GM19351 (cell line): Measurements from ENCODE around the gene PABPN1L.
"Not testable (repeated sequence)": the region's sequence is repeated elsewhere in the genome, so short reads cannot be mapped to it uniquely, and the experiment has no call there.

ENCODE experiments used
- ATAC-seq: cut with Tn5 transposase; IDR thresholded peaks from one replicate; pipeline ENCODE4 v1.9.1; 2021; ENCODE audit warnings: mild to moderate bottlenecking, moderate library complexity; ENCODE audit not compliant: unreplicated experiment

Gene PABPN1L

DNA sequence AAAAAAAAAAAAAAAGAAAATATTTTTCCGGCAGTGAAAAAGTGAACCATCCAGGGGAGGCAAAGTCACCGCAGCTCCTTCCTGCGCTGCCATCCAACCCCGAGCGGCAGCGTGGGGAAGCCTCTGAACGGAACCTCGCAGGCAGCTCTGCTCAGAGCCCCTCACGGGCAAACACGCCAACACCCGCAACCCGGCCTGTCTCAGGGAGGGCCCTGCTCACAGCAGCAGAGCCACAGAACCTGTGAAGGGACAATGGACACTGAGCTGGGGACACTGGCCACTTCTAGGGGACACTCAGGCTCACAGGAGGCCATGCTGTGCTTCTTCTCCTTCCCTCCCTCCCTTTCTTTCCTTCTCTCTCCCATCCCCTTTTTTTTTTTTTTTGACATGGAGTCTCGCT, 33.4 kb downstream of the PABPN1L start:
- no peak for ATAC-seq

DNA sequence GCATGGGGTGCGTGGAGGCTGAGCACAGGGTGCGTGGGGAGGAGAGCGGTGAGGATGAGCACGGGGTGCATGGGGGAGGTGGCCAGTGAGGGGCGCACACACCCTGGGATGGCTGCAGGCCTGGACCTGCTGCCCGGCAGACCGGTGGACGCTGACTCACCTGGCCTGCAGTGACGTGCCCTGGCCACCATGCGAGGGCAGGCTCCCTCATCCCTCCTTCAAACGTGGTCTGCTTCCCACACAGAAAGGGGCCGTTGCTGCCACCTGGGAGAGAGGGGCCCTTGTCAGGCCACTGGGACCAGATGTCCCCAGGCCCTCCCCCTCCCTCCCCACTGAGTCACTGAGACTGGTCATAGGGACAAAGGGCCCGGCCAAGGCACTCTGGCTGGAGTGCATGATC, 34.6 kb downstream of the PABPN1L start:
- no peak for ATAC-seq

DNA sequence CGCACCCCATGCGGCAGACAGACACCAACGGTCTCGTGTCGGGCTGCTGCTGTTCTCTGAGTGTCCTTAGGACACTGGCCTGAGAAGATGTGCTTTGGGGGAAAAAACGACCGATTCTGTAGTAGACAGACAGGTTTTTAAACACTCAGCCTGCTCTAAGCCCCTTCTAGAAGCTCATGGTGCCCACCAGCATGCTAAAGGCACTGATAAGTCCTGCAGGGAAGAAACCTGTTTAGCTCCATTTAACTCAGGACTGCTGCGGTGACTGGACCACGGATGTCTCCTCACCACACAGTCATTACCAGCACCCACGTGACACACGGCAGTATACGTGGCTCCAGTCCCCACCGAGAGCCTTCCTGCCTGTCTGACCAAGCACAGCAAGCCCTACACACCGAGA, 35.7 kb downstream of the PABPN1L start:
- ATAC-seq = no peak

DNA sequence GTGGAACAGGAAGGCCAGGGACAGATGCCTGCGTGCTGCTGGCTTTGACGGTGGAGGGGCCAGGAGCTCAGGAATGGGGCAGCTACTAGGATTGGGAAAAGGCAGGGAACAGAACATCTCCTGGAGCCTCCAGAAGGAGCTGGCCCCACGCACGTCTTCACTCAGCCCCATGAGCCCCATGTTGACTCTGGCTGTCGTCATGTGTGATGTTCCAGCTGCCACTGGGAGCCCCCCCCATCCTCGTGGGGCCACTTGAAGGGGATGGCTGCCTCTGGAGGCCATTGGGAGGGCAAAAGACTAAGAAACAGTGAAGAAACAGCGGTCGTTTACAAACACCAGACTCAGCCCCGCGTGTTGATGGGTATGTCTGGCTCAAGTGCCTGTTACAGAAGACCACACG, 36.2 kb downstream of the PABPN1L start:
- no peak for ATAC-seq

DNA sequence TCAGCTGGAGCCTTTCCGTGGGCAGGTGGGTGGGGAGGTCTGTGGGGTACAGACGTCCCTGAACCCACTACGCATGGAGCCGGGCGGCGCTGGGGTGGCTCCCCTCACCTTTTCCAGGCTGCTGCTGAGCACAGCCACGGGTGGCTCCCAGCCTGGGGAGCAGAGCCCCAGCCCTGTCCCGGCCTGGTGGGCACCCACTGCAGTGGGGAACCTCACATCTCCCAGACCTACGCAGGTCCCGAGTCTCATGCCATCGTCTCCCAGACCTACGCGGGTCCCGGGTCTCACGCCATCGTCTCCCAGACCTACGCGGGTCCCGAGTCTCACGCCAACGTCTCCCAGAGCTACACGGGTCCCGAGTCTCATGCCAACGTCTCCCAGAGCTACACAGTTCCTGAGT, 37.7 kb downstream of the PABPN1L start:
- ATAC-seq = no peak

DNA sequence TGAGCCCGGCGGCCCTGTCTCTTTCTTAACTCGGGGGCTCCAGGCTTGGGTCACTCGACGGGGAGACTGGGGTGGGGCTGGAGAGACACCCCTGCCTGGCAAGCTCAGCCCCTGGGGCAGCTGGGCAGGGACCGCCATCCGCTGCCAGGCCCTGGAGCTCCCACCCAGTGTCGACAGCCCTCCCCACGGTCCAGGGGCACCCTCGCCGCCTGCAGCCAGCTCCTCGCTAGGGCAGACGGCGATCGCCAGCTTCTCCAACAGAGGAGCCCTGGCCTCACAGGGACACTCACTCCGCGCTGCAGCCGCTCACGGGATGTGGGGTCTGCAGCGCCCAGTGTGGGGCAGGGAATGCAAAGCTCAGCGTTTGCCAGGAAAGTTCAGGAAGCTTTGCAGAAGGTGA, 38.7 kb downstream of the PABPN1L start:
- ATAC-seq = no peak

DNA sequence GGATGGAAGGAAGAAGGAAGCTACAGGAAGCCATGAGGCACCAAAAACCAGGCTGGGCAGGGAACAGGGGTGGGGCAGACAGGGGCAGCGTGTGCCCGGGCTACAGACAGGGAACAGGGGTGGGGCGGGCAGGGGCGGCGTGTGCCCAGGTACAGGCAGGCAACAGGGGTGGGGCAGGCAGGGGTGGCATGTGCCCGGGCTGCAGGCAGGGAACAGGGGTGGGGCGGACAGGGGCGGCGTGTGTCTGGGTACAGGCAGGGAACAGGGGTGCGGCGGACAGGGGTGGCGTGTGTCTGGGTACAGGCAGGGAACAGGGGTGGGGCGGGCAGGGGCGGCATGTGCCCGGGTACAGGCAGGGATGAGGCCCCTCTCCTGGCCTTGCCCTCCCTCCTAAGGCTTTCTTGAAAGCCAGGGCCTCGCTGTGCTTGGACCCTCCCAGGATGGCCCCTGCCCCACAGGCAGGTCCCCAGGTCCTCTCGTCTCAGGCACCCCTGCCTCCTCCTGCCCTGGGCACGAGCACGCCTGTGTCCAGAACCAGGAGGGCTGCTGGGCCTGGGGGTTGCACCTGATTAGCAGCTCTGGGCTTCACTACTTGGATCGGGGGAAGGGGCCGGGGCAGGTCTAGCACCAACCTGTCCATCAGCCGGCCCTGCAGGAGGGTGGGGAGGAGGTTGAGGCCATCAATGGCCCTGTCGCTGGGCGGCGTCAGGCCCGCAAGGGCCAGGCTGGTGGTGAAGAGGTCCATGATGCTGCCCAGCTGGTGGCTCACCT, 40.2 kb downstream of the PABPN1L start:
- ATAC-seq = no peak

DNA sequence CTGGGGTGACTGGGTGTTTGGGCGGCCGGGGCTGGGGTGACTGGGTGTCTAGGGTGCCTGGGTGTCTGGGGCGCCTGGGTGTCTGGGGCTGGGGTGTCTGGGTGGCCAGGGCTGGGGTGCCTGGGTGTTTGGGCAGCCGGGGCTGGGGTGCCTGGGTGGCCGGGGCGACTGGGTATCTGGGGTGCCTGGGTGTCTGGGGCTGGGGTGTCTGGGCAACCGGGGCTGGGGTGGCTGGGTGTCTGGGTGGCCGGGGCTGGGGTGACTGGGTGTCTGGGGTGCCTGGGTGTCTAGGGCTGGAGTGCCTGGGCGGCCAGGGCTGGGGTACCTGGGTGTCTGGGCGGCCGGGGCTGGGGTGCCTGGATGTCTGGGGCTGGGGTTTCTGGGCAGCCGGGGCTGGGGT, 41.3 kb downstream of the PABPN1L start:
- ATAC-seq = no peak

DNA sequence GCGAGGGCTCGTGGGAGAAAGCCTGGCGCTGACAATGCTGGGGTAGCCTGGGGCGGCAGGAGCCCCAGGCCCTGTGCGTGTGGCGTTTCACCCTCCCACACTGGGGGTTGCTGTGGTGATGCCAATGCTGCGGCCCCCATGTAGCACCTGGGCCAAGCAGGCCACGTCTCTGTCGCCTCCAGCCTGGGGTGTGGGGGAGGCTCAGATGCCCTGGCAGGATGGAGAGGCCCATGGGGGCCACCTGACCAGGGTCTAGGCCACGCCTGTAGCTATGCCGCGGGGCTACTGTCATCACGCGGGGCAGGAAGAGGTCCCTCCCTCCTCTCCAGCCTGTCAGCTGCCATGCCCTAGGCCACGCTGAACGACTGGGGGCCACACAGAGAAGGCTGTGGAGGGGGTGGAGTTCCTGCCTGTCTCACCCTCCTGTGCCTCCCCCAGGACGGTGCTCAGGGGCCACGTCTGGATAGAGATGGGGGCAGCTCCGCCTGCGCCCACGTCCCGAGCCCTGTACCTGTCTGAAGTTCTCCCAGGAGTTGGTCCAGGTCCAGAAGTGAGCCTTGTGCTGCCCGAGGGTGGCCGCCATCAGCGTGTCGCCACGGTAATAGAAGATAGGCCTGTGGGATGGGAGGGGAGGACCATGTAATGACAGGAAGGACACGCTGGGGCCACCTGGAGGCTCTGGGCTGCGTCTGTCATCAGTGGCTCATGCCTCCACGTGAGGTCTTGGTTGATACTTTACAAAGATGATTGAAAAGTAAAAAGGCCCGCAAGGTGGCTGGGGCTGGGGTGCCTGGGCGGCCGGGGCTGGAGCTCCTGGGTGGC, 42.0 kb downstream of the PABPN1L start:
- no peak for ATAC-seq

DNA sequence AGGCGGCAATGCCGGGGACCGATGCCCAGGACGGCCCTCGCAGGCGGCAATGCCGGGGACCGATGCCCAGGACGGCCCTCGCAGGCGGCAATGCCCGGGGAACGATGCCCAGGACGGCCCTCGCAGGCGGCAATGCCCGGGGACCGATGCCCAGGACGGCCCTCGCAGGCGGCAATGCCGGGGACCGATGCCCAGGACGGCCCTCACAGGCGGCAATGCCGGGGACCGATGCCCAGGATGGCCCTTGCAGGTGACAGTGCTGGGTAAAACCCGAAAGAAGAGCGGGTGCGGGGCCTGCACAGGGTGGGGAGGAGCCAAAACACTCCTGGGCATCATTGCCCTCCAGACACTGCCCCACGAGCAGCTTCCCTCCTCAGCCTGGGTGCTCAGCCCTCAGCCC, 42.8 kb downstream of the PABPN1L start:
- ATAC-seq = not testable (repeated sequence)

DNA sequence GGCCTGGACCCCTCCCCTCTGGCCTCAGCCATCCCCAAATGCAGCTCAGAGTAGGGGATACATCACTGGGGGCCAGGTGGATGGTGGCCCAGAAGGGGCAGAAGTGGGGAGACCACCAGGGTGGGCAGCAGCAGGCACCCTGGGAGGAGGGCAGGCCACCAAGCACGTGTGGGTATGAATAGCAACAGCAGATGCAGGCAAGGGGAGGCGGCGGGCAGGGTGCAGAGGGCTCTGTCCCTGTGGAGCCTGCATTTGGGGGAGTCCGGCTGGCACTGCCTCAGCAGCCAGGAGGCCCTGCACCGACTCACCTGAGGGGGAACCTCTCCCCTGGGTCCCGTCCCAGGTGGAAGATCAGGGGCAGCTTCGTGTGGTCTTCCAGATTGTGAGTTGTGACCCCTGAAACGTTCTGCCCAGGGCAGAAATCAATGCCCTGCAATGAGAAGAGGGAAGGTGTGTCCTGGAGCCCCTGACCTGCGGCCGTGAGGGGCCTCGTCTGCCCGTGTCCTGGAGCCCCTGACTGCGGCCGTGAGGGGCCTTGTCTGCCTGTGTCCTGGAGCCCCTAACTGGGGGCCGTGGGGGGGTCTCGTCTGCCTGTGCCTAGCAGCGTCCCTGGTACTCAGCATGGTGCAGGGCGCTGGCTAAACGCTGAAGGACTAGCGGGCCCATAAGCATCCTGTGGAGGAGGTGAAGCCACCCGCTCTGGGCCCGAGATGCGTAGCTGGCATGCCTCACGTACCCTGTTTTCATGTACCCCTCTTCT, 44.0 kb downstream of the PABPN1L start:
- no peak for ATAC-seq

DNA sequence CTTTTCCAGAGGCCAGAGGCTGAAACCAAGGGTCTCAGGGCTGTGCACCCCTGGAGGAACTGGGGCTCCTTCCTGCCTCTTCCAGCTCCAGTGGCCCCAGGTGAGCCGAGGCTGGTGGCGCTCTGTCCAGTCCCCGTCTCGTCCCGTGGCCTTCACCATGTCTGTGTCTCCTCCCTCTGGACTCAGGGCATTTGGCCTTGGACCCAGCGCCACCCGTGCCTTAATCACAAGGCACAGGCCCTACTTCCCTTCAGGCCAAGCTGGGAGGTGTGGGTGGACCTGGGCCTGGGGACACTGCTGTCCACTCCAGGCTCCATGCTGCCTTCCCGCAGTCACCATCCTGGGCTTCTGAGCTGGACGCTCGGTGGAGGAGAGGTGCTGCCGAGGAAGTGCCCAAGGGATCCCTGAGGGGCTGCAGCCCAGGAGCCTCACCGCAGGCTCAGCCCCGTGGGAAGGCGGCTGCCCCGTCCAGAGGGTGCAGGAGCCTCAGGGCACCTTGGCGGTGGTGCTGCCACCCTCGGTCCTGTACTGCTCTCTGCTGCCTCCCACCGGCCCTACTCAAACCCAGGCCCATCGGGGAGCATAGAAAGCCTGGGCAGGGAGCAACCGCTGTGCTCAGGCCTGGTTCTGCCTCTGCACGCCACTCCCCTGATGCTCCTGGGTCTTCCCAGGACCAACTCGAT, 45.2 kb downstream of the PABPN1L start:
- ATAC-seq = no peak

DNA sequence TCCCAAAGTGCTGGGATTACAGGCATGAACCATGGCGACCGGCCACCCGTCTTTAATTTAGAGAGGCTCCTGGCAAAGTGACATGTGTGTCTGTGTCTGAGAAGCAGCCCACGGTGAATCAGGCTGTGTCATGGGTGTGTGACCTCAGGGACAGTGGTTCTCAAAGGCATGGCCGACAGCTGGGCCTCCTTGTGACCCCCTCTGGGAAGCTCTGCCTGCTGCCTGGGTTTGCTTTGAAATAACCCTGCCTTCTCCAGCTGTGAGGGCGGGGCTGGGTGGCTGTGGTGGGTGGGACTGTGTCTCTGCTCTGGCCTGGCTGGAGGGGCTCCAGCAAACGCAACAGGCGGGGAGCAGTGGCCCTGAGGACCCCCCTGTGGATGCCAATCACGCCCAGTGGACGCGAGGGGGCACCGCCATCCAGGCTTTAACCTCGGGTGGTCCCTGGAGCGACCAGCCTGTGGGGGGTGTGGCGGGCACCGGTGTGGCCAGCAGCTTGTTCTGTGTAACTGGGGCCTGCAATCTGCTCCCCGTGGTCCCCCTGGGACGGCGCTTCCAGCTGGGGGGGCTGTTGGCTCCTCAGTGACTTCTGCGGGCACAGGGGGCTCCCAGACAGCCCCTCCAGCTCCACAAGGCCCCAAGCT, 46.0 kb downstream of the PABPN1L start:
- no peak for ATAC-seq

DNA sequence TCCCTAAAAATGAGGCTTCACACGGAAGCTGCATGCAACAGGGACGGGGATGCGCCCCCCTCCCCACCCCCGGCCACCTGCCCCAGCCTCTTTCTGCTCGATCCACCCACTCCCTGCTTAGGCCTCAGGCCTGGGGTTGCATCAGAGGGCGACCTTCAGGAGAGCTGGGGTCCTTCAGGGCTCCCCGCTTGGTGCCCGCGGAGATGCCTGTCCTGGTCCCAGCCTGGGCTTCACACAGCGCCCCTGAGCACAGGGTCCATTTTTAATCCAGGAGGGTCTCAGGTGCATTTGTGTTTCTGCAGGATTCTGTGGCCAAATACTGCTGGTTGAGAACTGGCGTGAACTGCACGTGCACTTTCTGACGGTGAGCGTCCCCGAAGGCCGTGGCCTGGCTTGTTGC, 47.3 kb downstream of the PABPN1L start:
- ATAC-seq = no peak

DNA sequence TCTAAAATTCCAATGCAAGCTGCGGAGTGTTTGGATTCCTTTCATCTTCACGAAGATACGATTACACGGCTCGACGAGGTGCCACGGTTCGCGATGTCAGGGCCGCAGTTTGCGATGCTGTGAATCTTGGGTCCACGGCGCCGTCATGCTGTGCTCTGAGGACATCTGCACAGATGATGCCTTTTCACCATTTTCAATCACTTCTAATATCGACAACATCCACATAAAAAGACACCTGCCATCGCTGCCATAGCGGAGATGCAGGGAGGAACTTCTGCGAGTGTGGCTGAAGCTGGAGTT, 47.9 kb downstream of the PABPN1L start:
- ATAC-seq = no peak

DNA sequence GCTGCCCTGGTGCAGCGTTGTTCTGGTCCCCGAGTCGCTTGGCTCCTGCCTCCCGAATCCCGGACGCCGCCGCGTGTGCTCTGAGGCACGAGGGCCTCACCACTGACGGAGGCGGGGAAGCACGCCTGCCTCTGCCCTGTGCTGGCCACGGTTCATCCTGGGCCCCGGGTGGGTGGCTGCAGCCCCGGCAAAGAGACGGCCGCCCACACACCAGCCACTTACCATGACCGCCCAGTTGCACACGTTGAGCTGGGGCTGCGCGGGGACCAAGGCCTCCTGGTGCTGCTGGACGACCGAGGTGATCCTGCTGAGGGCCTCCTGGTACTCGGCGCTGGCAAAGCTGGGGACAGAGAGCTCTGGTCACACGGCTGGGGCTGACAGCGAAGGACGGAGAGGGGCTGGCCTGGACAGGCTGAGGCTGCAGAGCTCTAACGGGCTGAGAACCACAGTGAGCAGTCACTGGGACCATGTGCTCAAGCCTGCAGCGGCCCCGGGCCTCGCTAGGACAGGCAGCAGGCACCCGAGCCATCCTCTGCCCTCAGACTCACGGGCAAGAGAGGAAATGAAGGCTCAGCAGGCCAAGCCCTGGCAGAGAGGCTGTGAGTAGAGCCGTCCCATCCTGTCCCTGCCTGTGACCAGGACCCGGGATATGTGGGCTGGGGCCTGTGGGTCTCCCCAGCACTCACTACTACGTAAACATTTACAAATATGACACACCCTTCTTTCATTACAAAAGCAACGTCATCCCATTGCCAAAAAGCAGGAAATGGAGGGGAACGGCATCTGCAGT, 48.5 kb downstream of the PABPN1L start:
- ATAC-seq = no peak

DNA sequence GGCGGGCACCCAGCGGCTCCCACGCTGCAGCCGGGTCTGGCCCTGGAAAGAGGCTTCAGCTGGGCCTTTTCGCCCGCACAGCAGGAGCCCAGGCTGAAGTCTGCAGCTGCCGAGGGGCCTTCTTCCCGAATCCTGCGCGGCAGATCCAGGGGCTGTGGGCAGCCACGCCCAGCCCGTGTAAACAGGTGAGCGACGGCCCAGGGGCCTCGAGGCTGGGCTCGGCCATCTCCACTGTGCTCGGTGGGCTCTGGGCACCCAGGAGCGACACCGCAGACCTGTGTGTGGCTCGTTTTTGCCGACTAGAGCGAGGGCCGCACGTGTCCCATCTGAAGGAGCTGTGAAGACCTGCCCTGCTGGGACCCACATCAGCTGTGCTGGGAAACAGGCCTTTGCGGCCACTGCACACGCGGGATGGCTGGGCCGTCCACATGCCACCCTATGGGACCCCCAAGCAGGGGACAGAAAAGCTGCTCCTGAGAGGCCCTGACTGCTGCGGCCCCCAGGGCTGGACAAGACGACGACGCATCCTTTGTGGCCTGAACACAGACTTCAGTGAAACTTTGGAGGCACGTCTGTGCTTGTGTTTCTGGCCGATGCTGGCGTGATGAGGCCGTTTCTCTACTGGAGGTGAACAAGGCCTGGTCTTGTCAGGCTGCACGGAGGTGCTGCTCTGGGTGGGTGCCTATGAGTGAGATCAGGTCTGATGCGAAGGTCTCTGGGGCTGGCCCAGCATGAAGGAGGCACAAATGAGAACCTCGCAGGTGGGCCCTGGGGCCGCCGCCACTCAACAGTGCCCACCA, 49.5 kb downstream of the PABPN1L start:
- no peak for ATAC-seq

DNA sequence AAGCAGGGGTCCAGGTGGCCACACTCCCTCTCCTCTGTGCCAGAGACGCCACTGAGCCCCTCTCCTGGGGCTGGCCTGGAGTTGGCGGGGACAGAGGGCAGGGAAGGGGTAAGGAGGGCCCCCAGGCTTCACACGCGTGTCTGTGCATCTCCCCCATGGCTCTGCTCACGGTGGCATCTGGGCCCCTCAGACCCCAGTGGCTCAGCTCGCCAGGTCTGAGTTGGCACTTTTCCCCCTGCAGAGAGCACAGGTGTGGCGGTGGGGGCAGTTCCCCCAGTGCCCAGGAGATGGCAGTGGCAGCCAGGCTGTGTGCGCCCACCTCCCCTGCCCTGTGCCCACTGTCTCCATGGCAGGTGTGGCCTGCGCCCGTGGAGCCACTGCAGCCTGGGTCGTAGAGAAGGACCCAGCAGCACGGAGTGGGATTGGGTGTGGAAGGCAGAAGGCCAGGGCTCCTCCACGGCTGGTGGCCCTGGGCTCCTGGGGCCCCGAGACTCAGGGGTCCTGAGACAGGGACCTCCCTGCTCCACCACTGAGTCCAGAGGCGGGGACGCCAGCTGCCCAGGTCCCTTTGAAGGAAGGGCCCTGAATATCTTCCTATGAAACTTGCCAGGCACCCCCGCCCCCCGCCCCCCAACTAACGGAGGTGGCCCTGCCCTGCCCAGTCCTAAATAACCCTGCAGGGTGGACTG, 50.4 kb downstream of the PABPN1L start:
- ATAC-seq = no peak

DNA sequence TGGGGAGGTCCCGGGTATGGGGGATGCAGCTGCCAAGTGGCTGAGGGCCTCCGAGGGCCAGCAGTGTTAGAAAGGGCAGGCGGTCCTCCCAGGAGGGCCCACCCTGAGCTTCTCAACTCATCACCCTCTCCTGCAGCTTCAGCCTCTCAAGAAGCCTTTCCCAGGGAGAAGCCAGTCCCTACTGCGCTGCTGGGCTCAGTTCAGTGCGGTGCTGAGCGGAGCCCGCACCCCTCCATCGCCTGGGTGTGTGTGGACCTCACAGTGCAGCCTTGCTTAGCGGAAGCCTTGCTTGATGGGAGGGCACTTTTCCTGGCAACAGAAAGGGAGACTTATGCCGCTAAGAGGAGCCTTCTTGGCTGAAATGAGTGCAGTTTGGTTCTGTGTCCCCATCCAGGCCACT, 51.2 kb downstream of the PABPN1L start:
- no peak for ATAC-seq
